Measurements from ENCODE around the gene ING1. TPM values are rescaled to one million over a fixed set of nuclear protein-coding genes. Genes with fewer than 3 reads are reported as not detected.

The ING1 gene
- total and polyA plus RNA-seq, 2 of the 4 experiments (the other 2 are of a cell fraction): 9.1 to 13.5 TPM

DNA sequence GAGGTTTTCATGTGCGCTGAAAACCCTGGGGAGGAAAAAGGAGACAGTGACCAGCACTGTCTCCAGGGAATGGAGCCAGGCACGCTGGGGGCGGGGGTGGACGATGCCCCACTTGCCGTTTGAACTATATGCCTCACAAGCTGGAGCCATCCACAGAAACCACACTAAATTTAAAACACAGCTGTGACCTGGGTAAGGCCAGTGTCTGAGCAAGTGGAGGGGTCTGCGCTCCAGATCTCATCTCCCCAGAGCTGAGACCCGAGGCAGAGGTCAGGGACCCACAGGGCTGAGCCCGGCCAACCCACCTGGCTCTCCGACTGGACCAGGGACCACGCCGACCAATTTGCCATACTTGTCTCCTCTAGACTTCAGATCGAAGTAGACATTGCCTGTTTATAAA is 30.8 kb upstream of the ING1 start:
- TF ChIP-seq USF2 (IDR thresholded peaks at IDR 0.05; ENCODE audit: low read depth, low read length) (no peak), MXI1 (IDR thresholded peaks at IDR 0.05; ENCODE audit: borderline replicate concordance, low read depth, low read length) (no peak), NFE2L2 (IDR thresholded peaks at IDR 0.05; ENCODE audit: low read depth, low read length) (no peak), CEBPB (IDR thresholded peaks at IDR 0.05; ENCODE audit: low read depth, low read length) (no peak), MAZ (IDR thresholded peaks at IDR 0.05; ENCODE audit: borderline replicate concordance, low read depth, low read length) (no peak), RCOR1 (IDR thresholded peaks at IDR 0.05; ENCODE audit: insufficient replicate concordance, low read length) (no peak), MAFK (IDR thresholded peaks at IDR 0.05; ENCODE audit: low read depth, low read length) (no peak), POLR2A (IDR thresholded peaks at IDR 0.05; ENCODE audit: low read depth, low read length) (no peak), BHLHE40 (IDR thresholded peaks at IDR 0.05; ENCODE audit: low read depth, low read length) (no peak), ELK1 (IDR thresholded peaks at IDR 0.05; ENCODE audit: borderline replicate concordance, low read depth, low read length) (no peak), SMC3 (IDR thresholded peaks at IDR 0.05; ENCODE audit: low read depth, low read length) (no peak), FOS (IDR thresholded peaks at IDR 0.05; ENCODE audit: low read depth, low read length) (no peak)
- TF ChIP-seq, protein P1, sequence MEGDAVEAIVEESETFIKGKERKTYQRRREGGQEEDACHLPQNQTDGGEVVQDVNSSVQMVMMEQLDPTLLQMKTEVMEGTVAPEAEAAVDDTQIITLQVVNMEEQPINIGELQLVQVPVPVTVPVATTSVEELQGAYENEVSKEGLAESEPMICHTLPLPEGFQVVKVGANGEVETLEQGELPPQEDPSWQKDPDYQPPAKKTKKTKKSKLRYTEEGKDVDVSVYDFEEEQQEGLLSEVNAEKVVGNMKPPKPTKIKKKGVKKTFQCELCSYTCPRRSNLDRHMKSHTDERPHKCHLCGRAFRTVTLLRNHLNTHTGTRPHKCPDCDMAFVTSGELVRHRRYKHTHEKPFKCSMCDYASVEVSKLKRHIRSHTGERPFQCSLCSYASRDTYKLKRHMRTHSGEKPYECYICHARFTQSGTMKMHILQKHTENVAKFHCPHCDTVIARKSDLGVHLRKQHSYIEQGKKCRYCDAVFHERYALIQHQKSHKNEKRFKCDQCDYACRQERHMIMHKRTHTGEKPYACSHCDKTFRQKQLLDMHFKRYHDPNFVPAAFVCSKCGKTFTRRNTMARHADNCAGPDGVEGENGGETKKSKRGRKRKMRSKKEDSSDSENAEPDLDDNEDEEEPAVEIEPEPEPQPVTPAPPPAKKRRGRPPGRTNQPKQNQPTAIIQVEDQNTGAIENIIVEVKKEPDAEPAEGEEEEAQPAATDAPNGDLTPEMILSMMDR (conservative IDR thresholded peaks at IDR 0.05; ENCODE audit: low read depth, low read length): no peak
- no CpG with 5 or more reads among the region's 12 CpGs for WGBS, 2 experiments (ENCODE audit: extremely low coverage in 2 of 2, insufficient read length in 1 of 2)

More for the DNA sequence above, 30.8 kb upstream of the ING1 start:
- Histone ChIP-seq H3K56ac (ENCODE audit: extremely low read depth, insufficient read depth, low read length) (no peak overlapping the region), H4K91ac (ENCODE audit: insufficient read depth, low read depth, low read length) (no peak overlapping the region), H2BK15ac (ENCODE audit: low read depth, low read length) (no peak overlapping the region), H3K79me1 (ENCODE audit: low read depth in 1 of 2, low read length in 2 of 2) (peaks cover 15 to 19% of the 10 kb centered on the region in 2 experiments), H3K23ac (ENCODE audit: low read depth, low read length) (no peak overlapping the region), H3K4me2 (ENCODE audit: low read depth, low read length) (no peak overlapping the region), H3K27me3 (ENCODE audit: control insufficient read depth, insufficient read depth, low read length) (no peaks in the 10 kb centered on the region), H2BK20ac (ENCODE audit: low read depth, low read length) (no peak overlapping the region), H3K4me1 (ENCODE audit: control insufficient read depth, insufficient read depth, low read length) (peaks cover 3% of the 10 kb centered on the region; the same call in 1 of the 2 replicates), H2BK5ac (ENCODE audit: low read depth, low read length, poor library complexity, severe bottlenecking) (no peak overlapping the region), H3K9me1 (ENCODE audit: insufficient read depth, low read length) (0 out of 2 replicates have a peak, but pooled peaks cover 4% of the 10 kb centered on the region), H2AK9ac (replicated peaks; ENCODE audit: low read depth, low read length, poor library complexity) (no peak overlapping the region), H2AFZ (replicated peaks; ENCODE audit: low read length, poor library complexity) (no peak overlapping the region), H3K9me3 (ENCODE audit: control insufficient read depth, insufficient read depth, low read length) (no peaks in the 10 kb centered on the region), H3K14ac (replicated peaks; ENCODE audit: low read depth, low read length) (no peak overlapping the region), H3K27ac (ENCODE audit: insufficient read depth, low read length) (no peak overlapping the region), H3K18ac (ENCODE audit: low read depth, low read length) (no peak overlapping the region), H4K8ac (ENCODE audit: low read depth in 2 of 2, low read length in 2 of 2) (no peak overlapping the region), H3K4me3 (ENCODE audit: insufficient read depth, low read depth, low read length) (no peak overlapping the region), H3K4ac (ENCODE audit: low read depth, low read length) (no peak overlapping the region), H3K9ac (ENCODE audit: low read depth, low read length) (no peak overlapping the region), H3K36me3 (ENCODE audit: control insufficient read depth, insufficient read depth, low read length) (peaks cover 60% of the 10 kb centered on the region), H4K20me1 (ENCODE audit: insufficient read depth, low read length) (peaks cover 6% of the 10 kb centered on the region; the same call in 1 of the 2 replicates), H4K5ac (ENCODE audit: low read depth, low read length) (no peak overlapping the region), H2AK5ac (ENCODE audit: low read depth, low read length) (no peak overlapping the region), H2BK120ac (ENCODE audit: low read depth, low read length) (no peak overlapping the region)
- DNase-seq (no peak), ATAC-seq (ENCODE audit: low read depth) (no peak)
- in situ Hi-C loops (cut with MboI; ENCODE audit: low sequenced_read_pairs): no loop called here
- dilution Hi-C loops (cut with HindIII; ENCODE audit: low sequenced_read_pairs, unreplicated experiment): no loop called here
- CTCF ChIA-PET: interaction anchor here (1.6 kb wide), 1 partner anchor 38 kb away, joined by 4 read pairs; no protein-coding TSS in a partner anchor
- intact Hi-C loops (cut with micrococcal nuclease): no loop called here
- POLR2A ChIA-PET (ENCODE audit: unreplicated experiment): no interaction called here
- BruUV-seq (replicated peaks): no TSS peak

Measured in IMR-90 (cell line).